Suppressor macrophage (primary cell): ENCODE measurements around the gene CRYBA4.

Experiments used
- DNase-seq, 4 experiments: peaks; one replicate each; pipeline ENCODE4 v3.0.0-alpha.2; 2020 to 2022
- total RNA-seq, 17 experiments: gene quantifications; one replicate each; lab custom pipeline; 2026; ENCODE audit warnings: mixed read lengths in 6 of 17, inconsistent platforms in 3 of 17; lab: John Stamatoyannopoulos, UW

The CRYBA4 gene
- 0 to 0.66 (median 0) reads per million in 17 experiments for total RNA-seq

GRCh38 chr22:26621663-26622062 is at the start of gene CRYBA4:
Gene CRYBA4 (plus strand): TSS chr22:26621963. CDS start chr22:26622597, 634 bp downstream.
- no peak for DNase-seq

- peak; percentile 91 to 96 (median 94) for DNase-seq
Measured at GRCh38 chr22:26573026-26573662, 48.6 kb upstream of the CRYBA4 start.

GRCh38 chr22:26574001-26574723 is 47.6 kb upstream of the CRYBA4 start:
- no peak for DNase-seq

GRCh38 chr22:26576026-26576680 is 45.6 kb upstream of the CRYBA4 start:
- peak; percentile 72 to 86 (median 78) for DNase-seq

GRCh38 chr22:26577081-26577480 is 44.7 kb upstream of the CRYBA4 start:
- no peak for DNase-seq

- peak; percentile 63 to 81 (median 66) for DNase-seq
Measured at GRCh38 chr22:26579331-26579886, 42.4 kb upstream of the CRYBA4 start.

GRCh38 chr22:26580240-26580962 is 41.4 kb upstream of the CRYBA4 start:
- no peak for DNase-seq

GRCh38 chr22:26581026-26581425 is 40.7 kb upstream of the CRYBA4 start:
- no peak for DNase-seq

- DNase-seq = no peak
Measured at GRCh38 chr22:26581633-26582168, 40.1 kb upstream of the CRYBA4 start.

GRCh38 chr22:26584010-26584409 is 37.8 kb upstream of the CRYBA4 start:
- DNase-seq = no peak

GRCh38 chr22:26585104-26585790 is 36.5 kb upstream of the CRYBA4 start:
- peak in 2 of 4 experiments; percentile 21 to 32 for DNase-seq

GRCh38 chr22:26586556-26587325 is 35.0 kb upstream of the CRYBA4 start:
- peak in 3 of 4 experiments; percentile 28 to 47 (median 32) for DNase-seq

GRCh38 chr22:26587991-26588613 is 33.7 kb upstream of the CRYBA4 start:
- peak; percentile 50 to 84 (median 66) for DNase-seq

- DNase-seq = peak; percentile 24 to 47 (median 44)
Measured at GRCh38 chr22:26588729-26589366, 32.9 kb upstream of the CRYBA4 start.

GRCh38 chr22:26589367-26589844 is 32.4 kb upstream of the CRYBA4 start:
- DNase-seq = peak; percentile 19 to 53 (median 48)

- peak; percentile 85 to 96 (median 92) for DNase-seq
Measured at GRCh38 chr22:26589845-26590736, 31.7 kb upstream of the CRYBA4 start, which contains the start of gene TPST2. Gene TPST2 (minus strand): TSS chr22:26590132. CDS start chr22:26541630, 48,502 bp downstream.

GRCh38 chr22:26592421-26592891 is 29.3 kb upstream of the CRYBA4 start:
- DNase-seq = peak; percentile 36 to 71 (median 57)

- DNase-seq = no peak
Measured at GRCh38 chr22:26593763-26594162, 28.0 kb upstream of the CRYBA4 start.
